ENCODE results near the gene DHX15.

Gene DHX15

GRCh38 chr4:24583451-24584210 lies 723 bp downstream of the DHX15 start:
- DNase-seq (ENCODE audit: low read depth in 1 of 2, low spot score in 1 of 2) = peak; percentile 27 to 35

- DNase-seq (ENCODE audit: low read depth in 1 of 2, low spot score in 1 of 2) = no peak
These were observed 2.0 kb downstream of the DHX15 start for GRCh38 chr4:24582235-24582832.

GRCh38 chr4:24578364-24578763 lies 6.0 kb downstream of the DHX15 start:
- DNase-seq (ENCODE audit: low read depth in 1 of 2, low spot score in 1 of 2) = no peak

GRCh38 chr4:24576276-24576675 lies 8.1 kb downstream of the DHX15 start:
- no peak for DNase-seq (ENCODE audit: low read depth in 1 of 2, low spot score in 1 of 2)

- DNase-seq (ENCODE audit: low read depth in 1 of 2, low spot score in 1 of 2) = no peak
These were observed 10.1 kb downstream of the DHX15 start for GRCh38 chr4:24574236-24574635.

- no peak for DNase-seq (ENCODE audit: low read depth in 1 of 2, low spot score in 1 of 2)
These were observed 10.8 kb downstream of the DHX15 start for GRCh38 chr4:24573582-24573981.

GRCh38 chr4:24570574-24571236 lies 13.6 kb downstream of the DHX15 start:
- no peak for DNase-seq (ENCODE audit: low read depth in 1 of 2, low spot score in 1 of 2)

- no peak for DNase-seq (ENCODE audit: low read depth in 1 of 2, low spot score in 1 of 2)
These were observed 14.2 kb downstream of the DHX15 start for GRCh38 chr4:24570172-24570571.

- DNase-seq (ENCODE audit: low read depth in 1 of 2, low spot score in 1 of 2) = no peak
These were observed 14.7 kb downstream of the DHX15 start for GRCh38 chr4:24569662-24570061.

GRCh38 chr4:24568425-24568824 lies 15.9 kb downstream of the DHX15 start:
- DNase-seq (ENCODE audit: low read depth in 1 of 2, low spot score in 1 of 2) = no peak

- DNase-seq (ENCODE audit: low read depth in 1 of 2, low spot score in 1 of 2) = no peak
These were observed 19.3 kb downstream of the DHX15 start for GRCh38 chr4:24565054-24565453.

- no peak for DNase-seq (ENCODE audit: low read depth in 1 of 2, low spot score in 1 of 2)
These were observed 19.9 kb downstream of the DHX15 start for GRCh38 chr4:24564488-24564887.

- no peak for DNase-seq (ENCODE audit: low read depth in 1 of 2, low spot score in 1 of 2)
These were observed 22.8 kb downstream of the DHX15 start for GRCh38 chr4:24561438-24562139.

GRCh38 chr4:24560868-24561368 lies 23.4 kb downstream of the DHX15 start:
- DNase-seq (ENCODE audit: low read depth in 1 of 2, low spot score in 1 of 2) = no peak

- no peak for DNase-seq (ENCODE audit: low read depth in 1 of 2, low spot score in 1 of 2)
These were observed 24.5 kb downstream of the DHX15 start for GRCh38 chr4:24559889-24560288.

- DNase-seq (ENCODE audit: low read depth in 1 of 2, low spot score in 1 of 2) = no peak
These were observed 25.1 kb downstream of the DHX15 start for GRCh38 chr4:24559032-24559821.

- no peak for DNase-seq (ENCODE audit: low read depth in 1 of 2, low spot score in 1 of 2)
These were observed 27.0 kb downstream of the DHX15 start for GRCh38 chr4:24557026-24558025.

GRCh38 chr4:24551492-24552289 lies 32.7 kb downstream of the DHX15 start:
- DNase-seq (ENCODE audit: low read depth in 1 of 2, low spot score in 1 of 2) = no peak
